Omental fat pad (tissue), 4 donors: Measurements from ENCODE around the gene STK10. TPM values are rescaled to one million over a fixed set of nuclear protein-coding genes. Genes with fewer than 3 reads are reported as not detected.

Experiments used
- ATAC-seq: fragments of 150-250 bp; one replicate; pipeline ENCODE4 v1.9.1; 2016; ENCODE audit warnings: mild to moderate bottlenecking, moderate library complexity; ENCODE audit not compliant: low FRiP score
- DNase-seq: peaks from one replicate; pipeline ENCODE4 v3.0.0-alpha.2; 2019; ENCODE audit warnings: low spot score
- CTCF ChIP-seq, 3 donors: fragments of 450-650 bp; IDR thresholded peaks; one replicate each; pipeline ENCODE4 v1.5.1; 2016 to 2017; ENCODE audit warnings: antibody characterized with exemption in 3 of 3, mild to moderate bottlenecking in 3 of 3, moderate library complexity in 2 of 3
- total RNA-seq, 4 donors: library from RNA; depleted of rRNA; stranded (reverse); fragments of >200 nt; gene quantifications; one replicate each; pipeline ENCODE4 v1.1.0, GENCODE V29; 2016

The STK10 gene
- total RNA-seq, 4 donors from 2014 or later: 26.4 to 110 (median 52.4) TPM

GRCh38 chr5:172088801-172089200, 99.2 kb downstream of the STK10 start:
- no peak for DNase-seq

GRCh38 chr5:172086194-172086975, 101.6 kb downstream of the STK10 start:
- TF ChIP-seq CTCF (IDR thresholded peaks at IDR 0.05): no peak
- DNase-seq (no peak), ATAC-seq (no peak)

More at GRCh38 chr5:172088801-172089200, 99.2 kb downstream of the STK10 start:
- TF ChIP-seq CTCF (IDR thresholded peaks at IDR 0.05): no peak
- ATAC-seq: no peak

GRCh38 chr5:172085738-172086137, 102.3 kb downstream of the STK10 start:
- DNase-seq: no peak
- TF ChIP-seq CTCF (IDR thresholded peaks at IDR 0.05): no peak
- no peak for ATAC-seq

- DNase-seq: no peak
- no peak for ATAC-seq
- no peak for TF ChIP-seq CTCF (IDR thresholded peaks at IDR 0.05)
These were observed 105.8 kb downstream of the STK10 start for GRCh38 chr5:172082180-172082579.

- TF ChIP-seq CTCF (IDR thresholded peaks at IDR 0.05): no peak
- DNase-seq (no peak), ATAC-seq (no peak)
These were observed 108.1 kb downstream of the STK10 start for GRCh38 chr5:172079876-172080275.

- ATAC-seq: no peak
- peak; percentile 46 for DNase-seq
- TF ChIP-seq CTCF (IDR thresholded peaks at IDR 0.05): no peak
These were observed 109.2 kb downstream of the STK10 start for GRCh38 chr5:172078726-172079345.
